NCI-H187 (cell line): ENCODE measurements around the gene P2RX6.
A peak's percentile ranks its signal among the peaks of the same experiment; 100 is the strongest.

ENCODE experiments used
- DNase-seq, 2 experiments: peaks; one replicate each; lab custom pipeline; 2025; lab: John Stamatoyannopoulos, UW

P2RX6 gene

GRCh38 chr22:20979940-20980453 lies 35.0 kb upstream of the P2RX6 start:
- no peak for DNase-seq

GRCh38 chr22:20980523-20980922 lies 34.4 kb upstream of the P2RX6 start:
- DNase-seq, result no peak

- no peak for DNase-seq
Measured at GRCh38 chr22:20980938-20981722, 33.8 kb upstream of the P2RX6 start.

- DNase-seq, result peak; percentile 33 to 38
Measured at GRCh38 chr22:20981787-20982562, 33.0 kb upstream of the P2RX6 start, which contains the start of gene LZTR1. LZTR1 (plus strand) TSS chr22:20982297; CDS start chr22:20982372, 75 bp downstream.

GRCh38 chr22:20982563-20982882 lies 32.4 kb upstream of the P2RX6 start:
- no peak for DNase-seq

GRCh38 chr22:20983081-20983771 lies 31.7 kb upstream of the P2RX6 start:
- DNase-seq, result no peak

GRCh38 chr22:20985720-20986119 lies 29.2 kb upstream of the P2RX6 start:
- DNase-seq, result no peak

GRCh38 chr22:20986365-20986764 lies 28.6 kb upstream of the P2RX6 start:
- DNase-seq, result no peak

- no peak for DNase-seq
Measured at GRCh38 chr22:20987375-20987774, 27.6 kb upstream of the P2RX6 start.

- DNase-seq, result no peak
Measured at GRCh38 chr22:20988573-20989322, 26.2 kb upstream of the P2RX6 start.

- DNase-seq, result no peak
Measured at GRCh38 chr22:20989323-20990138, 25.4 kb upstream of the P2RX6 start.

- no peak for DNase-seq
Measured at GRCh38 chr22:20990184-20991180, 24.5 kb upstream of the P2RX6 start.

- no peak for DNase-seq
Measured at GRCh38 chr22:20991252-20992055, 23.5 kb upstream of the P2RX6 start.

GRCh38 chr22:20992056-20992442 lies 22.9 kb upstream of the P2RX6 start:
- no peak for DNase-seq

- no peak for DNase-seq
Measured at GRCh38 chr22:20992456-20993303, 22.3 kb upstream of the P2RX6 start.

GRCh38 chr22:20993304-20994127 lies 21.4 kb upstream of the P2RX6 start:
- no peak for DNase-seq
